HCT116 (cell line): ENCODE data around the gene FHL2. TPM values are rescaled to one million over a fixed set of nuclear protein-coding genes. Genes with fewer than 3 reads are reported as not detected.

ENCODE experiments used
- ATAC-seq: fragments of 200-7000 bp; cut with Tn5 transposase; 2 replicates; pipeline ENCODE4 v1.9.1; 2020; ENCODE audit warnings: mild to moderate bottlenecking, moderate library complexity
- BruUV-seq: library from RNA; stranded (reverse); fragments of 400-500 nt; replicated peaks from 2 replicates; lab custom pipeline; 2021; lab: Mats Ljungman, UMichigan
- CTCF ChIA-PET: fragments of 300-600 bp; sonication (Branson Sonifier 250); formaldehyde crosslinking; loops from one replicate; lab custom pipeline; 2021; ENCODE audit warnings: antibody characterized with exemption; lab: Charles Lee
- POLR2A ChIA-PET: fragments of 300-600, 350-600 bp; sonication (Branson Sonifier 250); formaldehyde crosslinking; loops from one replicate; lab custom pipeline; 2021; ENCODE audit warnings: antibody characterized with exemption; lab: Charles Lee
- RAD21 ChIA-PET, 2 experiments: fragments of 300-600 bp; sonication (Branson Sonifier 250); formaldehyde crosslinking; loops; one replicate each; lab custom pipeline; 2023; ENCODE audit warnings: low total read pairs in 2 of 2; ENCODE audit not compliant: uncharacterized antibody in 2 of 2, unreplicated experiment in 2 of 2, low non-redundant PET in 1 of 2; lab: Charles Lee
- DNase-seq: peaks from one replicate; pipeline ENCODE4 v3.0.0-alpha.2; 2010; ENCODE audit warnings: low read depth, low spot score
- H2AFZ ChIP-seq: fragments of 200-600 bp; shearing (Covaris generic), sonication (generic); 2 replicates; pipeline ENCODE4 v1.6.1; 2017; ENCODE audit warnings: low read depth, mixed run types, mixed read lengths, antibody characterized with exemption, low read length; ENCODE audit not compliant: poor library complexity, severe bottlenecking
- H3K27ac ChIP-seq: 2 replicates; pipeline ENCODE4 v1.5.1; 2012; ENCODE audit warnings: low read depth, low read length
- H3K27me3 ChIP-seq: fragments of 200-600 bp; sonication (generic); 2 replicates; pipeline ENCODE4 v1.6.1; 2016; ENCODE audit warnings: mixed run types, low read length, mixed read lengths; ENCODE audit not compliant: insufficient read depth
- H3K36me3 ChIP-seq, 2 experiments: fragments of 200-500 bp in 1 of 2; fragments of 200-600 bp in 1 of 2; sonication (Bioruptor generic) in 1 of 2; sonication (generic) in 1 of 2; 2 replicates each; pipeline versions ENCODE4 v1.5.1 to v1.6.1; 2014 to 2016; ENCODE audit warnings: low read length in 2 of 2, inconsistent platforms in 1 of 2, mixed read lengths in 1 of 2, mixed run types in 1 of 2; ENCODE audit not compliant: insufficient read depth in 2 of 2, control insufficient read depth in 1 of 2
- H3K4me1 ChIP-seq, 2 experiments: fragments of 200-600 bp in 1 of 2; sonication (generic) in 1 of 2; 2 replicates each; pipeline versions ENCODE4 v1.5.1 to v1.6.1; 2012 to 2017; ENCODE audit warnings: low read length in 2 of 2, inconsistent platforms in 1 of 2, mild to moderate bottlenecking in 1 of 2, mixed read lengths in 1 of 2, mixed run types in 1 of 2, moderate library complexity in 1 of 2; ENCODE audit not compliant: insufficient read depth in 2 of 2, control insufficient read depth in 1 of 2
- H3K4me2 ChIP-seq: fragments of 200-600 bp; sonication (generic); 2 replicates; pipeline ENCODE4 v1.6.1; 2017; ENCODE audit warnings: mixed run types, low read length, mixed read lengths
- H3K4me3 ChIP-seq, 2 experiments: fragments of 200-600 bp in 1 of 2; sonication (generic) in 1 of 2; replicated peaks in 1 of 2; 2 replicates each; pipeline ENCODE4 v1.5.1; 2011 to 2016; ENCODE audit warnings: low read length in 2 of 2, control low read depth in 1 of 2, low read depth in 1 of 2, mild to moderate bottlenecking in 1 of 2, mixed read lengths in 1 of 2, mixed run types in 1 of 2
- H3K79me2 ChIP-seq: fragments of 200-600 bp; sonication (generic); 2 replicates; pipeline ENCODE4 v1.6.1; 2017; ENCODE audit warnings: mild to moderate bottlenecking, mixed run types, low read length, moderate library complexity, mixed read lengths; ENCODE audit not compliant: insufficient read depth
- H3K9ac ChIP-seq: fragments of 200-600 bp; sonication (generic); 2 replicates; pipeline ENCODE4 v1.6.1; 2016; ENCODE audit warnings: low read length, mixed read lengths
- H3K9me2 ChIP-seq: fragments of 200-600 bp; sonication (generic), shearing (Covaris generic); 2 replicates; pipeline ENCODE4 v1.6.1; 2017; ENCODE audit warnings: mixed run types, mild to moderate bottlenecking, moderate library complexity; ENCODE audit not compliant: insufficient read depth
- H3K9me3 ChIP-seq, 2 experiments: fragments of 200-500 bp in 1 of 2; fragments of 200-600 bp in 1 of 2; sonication (Bioruptor generic) in 1 of 2; sonication (generic) in 1 of 2; 2 replicates each; pipeline ENCODE4 v1.6.1; 2014 to 2017; ENCODE audit warnings: low read length in 2 of 2, mixed read lengths in 2 of 2, inconsistent platforms in 1 of 2, low read depth in 1 of 2, mild to moderate bottlenecking in 1 of 2, mixed run types in 1 of 2, moderate library complexity in 1 of 2; ENCODE audit not compliant: control insufficient read depth in 1 of 2, insufficient read depth in 1 of 2
- H4K20me1 ChIP-seq: fragments of 200-600 bp; sonication (generic), shearing (Covaris generic); 2 replicates; pipeline ENCODE4 v1.6.1; 2017; ENCODE audit warnings: mixed run types, mild to moderate bottlenecking, moderate library complexity; ENCODE audit not compliant: insufficient read depth
- ATF3 ChIP-seq: IDR thresholded peaks from 2 replicates; pipeline ENCODE4 v1.6.1; 2012
- CBX3 ChIP-seq: IDR thresholded peaks from 2 replicates; pipeline ENCODE4 v1.6.1; 2012; ENCODE audit warnings: low read depth
- CEBPB ChIP-seq: IDR thresholded peaks from 2 replicates; pipeline ENCODE4 v1.6.1; 2012; ENCODE audit warnings: low read depth
- ELF1 ChIP-seq: IDR thresholded peaks from 2 replicates; pipeline ENCODE4 v1.6.1; 2012; ENCODE audit warnings: low read depth, borderline replicate concordance
- EZH2 ChIP-seq: fragments of 200-600 bp; sonication (generic); IDR thresholded peaks from 2 replicates; pipeline ENCODE4 v1.6.1; 2017; ENCODE audit warnings: antibody characterized with exemption, mixed run types
- EZH2phosphoT487 ChIP-seq: fragments of 200-600 bp; IDR thresholded peaks from 2 replicates; pipeline ENCODE4 v1.6.1; 2018; ENCODE audit warnings: antibody characterized with exemption, borderline replicate concordance
- FOSL1 ChIP-seq: IDR thresholded peaks from 2 replicates; pipeline ENCODE4 v1.6.1; 2012; ENCODE audit warnings: low read depth
- JUND ChIP-seq: IDR thresholded peaks from 2 replicates; pipeline ENCODE4 v1.6.1; 2012
- MAX ChIP-seq: IDR thresholded peaks from 2 replicates; pipeline ENCODE4 v1.6.1; 2012
- REST ChIP-seq: IDR thresholded peaks from 2 replicates; pipeline ENCODE4 v1.6.1; 2012; ENCODE audit warnings: low read depth
- SIN3A ChIP-seq: IDR thresholded peaks from 2 replicates; pipeline ENCODE4 v1.6.1; 2012; ENCODE audit warnings: low read depth
- ZBTB33 ChIP-seq: IDR thresholded peaks from 2 replicates; pipeline ENCODE4 v1.6.1; 2011; ENCODE audit warnings: mild to moderate bottlenecking, low read length, moderate library complexity; ENCODE audit not compliant: insufficient replicate concordance; ENCODE audit errors: extremely low read depth
- ZNF274 ChIP-seq: fragments of 200-500 bp; sonication (Bioruptor generic); IDR thresholded peaks from 2 replicates; pipeline ENCODE4 v1.6.1; 2014; ENCODE audit warnings: mild to moderate bottlenecking, low read depth, low read length, inconsistent platforms
- intact Hi-C: fragments of 100-400 bp; cut with micrococcal nuclease; formaldehyde crosslinking; loops from 2 replicates; pipeline ENCODE4 v1.10.0; 2022
- total RNA-seq: library from RNA; stranded (reverse); gene quantifications from one replicate; pipeline ENCODE4 v1.2.1, GENCODE V29; 2021; ENCODE audit not compliant: unreplicated experiment

FHL2 gene
- total RNA-seq, 1 experiment from 2014 or later = 86.6 TPM

GRCh38 chr2:105391058-105391627 lies 7.7 kb downstream of the FHL2 start:
- ATAC-seq = peak; percentile 75
- no TSS peak for BruUV-seq
- Histone ChIP-seq H3K79me2 (peaks cover 98% of the 10 kb centered on the region), H4K20me1 (peaks cover 3% of the 10 kb centered on the region; the same call in 1 of the 2 replicates), H3K4me3 (peak overlapping the region in 1 of 2 experiments; percentile 6; a peak in 2 of 4 replicates), H2AFZ (no peak overlapping the region), H3K9me2 (no peaks in the 10 kb centered on the region), H3K36me3 (peaks cover 6 to 35% of the 10 kb centered on the region in 2 experiments; a peak in 3 of 4 replicates), H3K4me1 (peaks cover 39 to 60% of the 10 kb centered on the region in 2 experiments), H3K27me3 (no peaks in the 10 kb centered on the region), H3K4me2 (peak overlapping the region; percentile 59), H3K27ac (peak overlapping the region; percentile 47; the same call in 1 of the 2 replicates), H3K9me3 (no peaks in the 10 kb centered on the region), H3K9ac (no peak overlapping the region)
- POLR2A ChIA-PET = no interaction called here
- RAD21 ChIA-PET = interaction anchor here in 1 of 2 experiments (0.7 kb wide), 1 partner anchor 128 kb away, joined by 3 read pairs; no protein-coding TSS in a partner anchor
- intact Hi-C loops = no loop called here
- no peak for DNase-seq
- CTCF ChIA-PET = interaction anchor here (1.7 kb wide), 1 partner anchor 130 kb away, joined by 5 read pairs; no protein-coding TSS in a partner anchor
- no peak for TF ChIP-seq ATF3
- TF ChIP-seq ELF1 = no peak
- no peak for TF ChIP-seq EZH2
- TF ChIP-seq ZBTB33 = no peak
- TF ChIP-seq EZH2phosphoT487 = no peak
- no peak for TF ChIP-seq CBX3
- peak; percentile 33; the same call in 1 of the 2 replicates for TF ChIP-seq FOSL1
- peak; percentile 31; the same call in 1 of the 2 replicates for TF ChIP-seq MAX
- TF ChIP-seq SIN3A = 0 out of 2 replicates have a peak, but pooled peaks have one; percentile 31
- no peak for TF ChIP-seq ZNF274
- TF ChIP-seq REST = no peak
- TF ChIP-seq CEBPB = peak; percentile 15; the same call in 1 of the 2 replicates
- peak; percentile 37; the same call in 1 of the 2 replicates for TF ChIP-seq JUND
